HCT116 (cell line): ENCODE data around the gene ANOS1. TPM values are rescaled to one million over a fixed set of nuclear protein-coding genes. Genes with fewer than 3 reads are reported as not detected.

Experiments used
- ATAC-seq: fragments of 200-7000 bp; cut with Tn5 transposase; 2 replicates; pipeline ENCODE4 v1.9.1; 2020; ENCODE audit warnings: mild to moderate bottlenecking, moderate library complexity
- Bru-seq: library from RNA; stranded (reverse); fragments of 400-500 nt; gene quantifications from one replicate; lab custom pipeline; 2021; lab: Mats Ljungman, UMichigan
- BruChase-seq, 2 experiments: library from RNA; stranded (reverse); fragments of 400-500 nt; gene quantifications; one replicate each; lab custom pipeline; 2021; lab: Mats Ljungman, UMichigan
- BruUV-seq: library from RNA; stranded (reverse); fragments of 400-500 nt; replicated peaks from 2 replicates; lab custom pipeline; 2021; lab: Mats Ljungman, UMichigan
- CTCF ChIA-PET: fragments of 300-600 bp; sonication (Branson Sonifier 250); formaldehyde crosslinking; loops from one replicate; lab custom pipeline; 2021; ENCODE audit warnings: antibody characterized with exemption; lab: Charles Lee
- POLR2A ChIA-PET: fragments of 300-600, 350-600 bp; sonication (Branson Sonifier 250); formaldehyde crosslinking; loops from one replicate; lab custom pipeline; 2021; ENCODE audit warnings: antibody characterized with exemption; lab: Charles Lee
- RAD21 ChIA-PET, 2 experiments: fragments of 300-600 bp; sonication (Branson Sonifier 250); formaldehyde crosslinking; loops; one replicate each; lab custom pipeline; 2023; ENCODE audit warnings: low total read pairs in 2 of 2; ENCODE audit not compliant: uncharacterized antibody in 2 of 2, unreplicated experiment in 2 of 2, low non-redundant PET in 1 of 2; lab: Charles Lee
- DNase-seq: peaks from one replicate; pipeline ENCODE4 v3.0.0-alpha.2; 2010; ENCODE audit warnings: low read depth, low spot score
- H2AFZ ChIP-seq: fragments of 200-600 bp; shearing (Covaris generic), sonication (generic); 2 replicates; pipeline ENCODE4 v1.6.1; 2017; ENCODE audit warnings: low read depth, mixed run types, mixed read lengths, antibody characterized with exemption, low read length; ENCODE audit not compliant: poor library complexity, severe bottlenecking
- H3K27ac ChIP-seq: 2 replicates; pipeline ENCODE4 v1.5.1; 2012; ENCODE audit warnings: low read depth, low read length
- H3K27me3 ChIP-seq: fragments of 200-600 bp; sonication (generic); 2 replicates; pipeline ENCODE4 v1.6.1; 2016; ENCODE audit warnings: mixed run types, low read length, mixed read lengths; ENCODE audit not compliant: insufficient read depth
- H3K36me3 ChIP-seq, 2 experiments: fragments of 200-500 bp in 1 of 2; fragments of 200-600 bp in 1 of 2; sonication (Bioruptor generic) in 1 of 2; sonication (generic) in 1 of 2; 2 replicates each; pipeline versions ENCODE4 v1.5.1 to v1.6.1; 2014 to 2016; ENCODE audit warnings: low read length in 2 of 2, inconsistent platforms in 1 of 2, mixed read lengths in 1 of 2, mixed run types in 1 of 2; ENCODE audit not compliant: insufficient read depth in 2 of 2, control insufficient read depth in 1 of 2
- H3K4me1 ChIP-seq, 2 experiments: fragments of 200-600 bp in 1 of 2; sonication (generic) in 1 of 2; 2 replicates each; pipeline versions ENCODE4 v1.5.1 to v1.6.1; 2012 to 2017; ENCODE audit warnings: low read length in 2 of 2, inconsistent platforms in 1 of 2, mild to moderate bottlenecking in 1 of 2, mixed read lengths in 1 of 2, mixed run types in 1 of 2, moderate library complexity in 1 of 2; ENCODE audit not compliant: insufficient read depth in 2 of 2, control insufficient read depth in 1 of 2
- H3K4me2 ChIP-seq: fragments of 200-600 bp; sonication (generic); 2 replicates; pipeline ENCODE4 v1.6.1; 2017; ENCODE audit warnings: mixed run types, low read length, mixed read lengths
- H3K4me3 ChIP-seq, 2 experiments: fragments of 200-600 bp in 1 of 2; sonication (generic) in 1 of 2; replicated peaks in 1 of 2; 2 replicates each; pipeline ENCODE4 v1.5.1; 2011 to 2016; ENCODE audit warnings: low read length in 2 of 2, control low read depth in 1 of 2, low read depth in 1 of 2, mild to moderate bottlenecking in 1 of 2, mixed read lengths in 1 of 2, mixed run types in 1 of 2
- H3K79me2 ChIP-seq: fragments of 200-600 bp; sonication (generic); 2 replicates; pipeline ENCODE4 v1.6.1; 2017; ENCODE audit warnings: mild to moderate bottlenecking, mixed run types, low read length, moderate library complexity, mixed read lengths; ENCODE audit not compliant: insufficient read depth
- H3K9ac ChIP-seq: fragments of 200-600 bp; sonication (generic); 2 replicates; pipeline ENCODE4 v1.6.1; 2016; ENCODE audit warnings: low read length, mixed read lengths
- H3K9me2 ChIP-seq: fragments of 200-600 bp; sonication (generic), shearing (Covaris generic); 2 replicates; pipeline ENCODE4 v1.6.1; 2017; ENCODE audit warnings: mixed run types, mild to moderate bottlenecking, moderate library complexity; ENCODE audit not compliant: insufficient read depth
- H3K9me3 ChIP-seq, 2 experiments: fragments of 200-500 bp in 1 of 2; fragments of 200-600 bp in 1 of 2; sonication (Bioruptor generic) in 1 of 2; sonication (generic) in 1 of 2; 2 replicates each; pipeline ENCODE4 v1.6.1; 2014 to 2017; ENCODE audit warnings: low read length in 2 of 2, mixed read lengths in 2 of 2, inconsistent platforms in 1 of 2, low read depth in 1 of 2, mild to moderate bottlenecking in 1 of 2, mixed run types in 1 of 2, moderate library complexity in 1 of 2; ENCODE audit not compliant: control insufficient read depth in 1 of 2, insufficient read depth in 1 of 2
- H4K20me1 ChIP-seq: fragments of 200-600 bp; sonication (generic), shearing (Covaris generic); 2 replicates; pipeline ENCODE4 v1.6.1; 2017; ENCODE audit warnings: mixed run types, mild to moderate bottlenecking, moderate library complexity; ENCODE audit not compliant: insufficient read depth
- EGR1 ChIP-seq: IDR thresholded peaks from 2 replicates; pipeline ENCODE4 v1.6.1; 2012; ENCODE audit warnings: low read depth
- ELF1 ChIP-seq: IDR thresholded peaks from 2 replicates; pipeline ENCODE4 v1.6.1; 2012; ENCODE audit warnings: low read depth, borderline replicate concordance
- EZH2 ChIP-seq: fragments of 200-600 bp; sonication (generic); IDR thresholded peaks from 2 replicates; pipeline ENCODE4 v1.6.1; 2017; ENCODE audit warnings: antibody characterized with exemption, mixed run types
- EZH2phosphoT487 ChIP-seq: fragments of 200-600 bp; IDR thresholded peaks from 2 replicates; pipeline ENCODE4 v1.6.1; 2018; ENCODE audit warnings: antibody characterized with exemption, borderline replicate concordance
- FOSL1 ChIP-seq: IDR thresholded peaks from 2 replicates; pipeline ENCODE4 v1.6.1; 2012; ENCODE audit warnings: low read depth
- JUND ChIP-seq: IDR thresholded peaks from 2 replicates; pipeline ENCODE4 v1.6.1; 2012
- POLR2A ChIP-seq: IDR thresholded peaks from 2 replicates; pipeline ENCODE4 v1.7.0; 2011; ENCODE audit warnings: borderline replicate concordance; ENCODE audit not compliant: insufficient read depth, insufficient read length; ENCODE audit errors: extremely low read depth
- POLR2AphosphoS5 ChIP-seq: IDR thresholded peaks from 2 replicates; pipeline ENCODE4 v1.6.1; 2011; ENCODE audit warnings: mild to moderate bottlenecking, low read depth, low read length, moderate library complexity
- RAD21 ChIP-seq: IDR thresholded peaks from 2 replicates; pipeline ENCODE4 v1.6.1; 2012; ENCODE audit warnings: low read depth, mild to moderate bottlenecking
- SRF ChIP-seq: IDR thresholded peaks from 2 replicates; pipeline ENCODE4 v1.6.1; 2012; ENCODE audit warnings: low read depth
- TCF7L2 ChIP-seq: IDR thresholded peaks from 2 replicates; pipeline ENCODE4 v1.7.0; 2011; ENCODE audit warnings: borderline replicate concordance, inconsistent platforms; ENCODE audit not compliant: insufficient read depth, insufficient read length; ENCODE audit errors: extremely low read depth
- YY1 ChIP-seq: IDR thresholded peaks from 2 replicates; pipeline ENCODE4 v1.6.1; 2011; ENCODE audit warnings: low read length, low read depth, moderate library complexity, mild to moderate bottlenecking; ENCODE audit not compliant: insufficient replicate concordance; ENCODE audit errors: extremely low read depth
- intact Hi-C: fragments of 100-400 bp; cut with micrococcal nuclease; formaldehyde crosslinking; loops from 2 replicates; pipeline ENCODE4 v1.10.0; 2022
- long read RNA-seq: library from polyadenylated mRNA; unstranded; transcript quantifications from one replicate; pipeline ENCODE4 v2.0.0, GENCODE V29; 2021; ENCODE audit not compliant: unreplicated experiment
- polyA plus RNA-seq: library from polyadenylated mRNA; unstranded; fragments of >200 nt; gene quantifications from 2 replicates; pipeline ENCODE4 v1.2.1, GENCODE V29; 2012; ENCODE audit warnings: missing spikeins
- total RNA-seq: library from RNA; stranded (reverse); gene quantifications from one replicate; pipeline ENCODE4 v1.2.1, GENCODE V29; 2021; ENCODE audit not compliant: unreplicated experiment
- TF ChIP-seq, protein P1 (sequence below): IDR thresholded peaks from 2 replicates; pipeline ENCODE4 v1.6.1; 2011; ENCODE audit warnings: mild to moderate bottlenecking, low read length, moderate library complexity; ENCODE audit not compliant: insufficient replicate concordance; ENCODE audit errors: extremely low read depth
- TF ChIP-seq, protein P2 (sequence below), 3 experiments: fragments of 200-600 bp in 1 of 3; sonication (generic) in 1 of 3; IDR thresholded peaks in 2 of 3; conservative IDR thresholded peaks in 1 of 3; 2 replicates each; pipeline ENCODE4 v1.5.1; 2012 to 2017; ENCODE audit warnings: low read depth in 2 of 3, low read length in 2 of 3, antibody characterized with exemption in 1 of 3, borderline replicate concordance in 1 of 3, control low read depth in 1 of 3, mild to moderate bottlenecking in 1 of 3, mixed read lengths in 1 of 3, mixed run types in 1 of 3, moderate library complexity in 1 of 3; ENCODE audit not compliant: insufficient read depth in 1 of 3
- TF ChIP-seq, protein P3 (sequence below): IDR thresholded peaks from 2 replicates; pipeline ENCODE4 v1.6.1; 2012; ENCODE audit warnings: low read depth

Gene ANOS1, protein sequence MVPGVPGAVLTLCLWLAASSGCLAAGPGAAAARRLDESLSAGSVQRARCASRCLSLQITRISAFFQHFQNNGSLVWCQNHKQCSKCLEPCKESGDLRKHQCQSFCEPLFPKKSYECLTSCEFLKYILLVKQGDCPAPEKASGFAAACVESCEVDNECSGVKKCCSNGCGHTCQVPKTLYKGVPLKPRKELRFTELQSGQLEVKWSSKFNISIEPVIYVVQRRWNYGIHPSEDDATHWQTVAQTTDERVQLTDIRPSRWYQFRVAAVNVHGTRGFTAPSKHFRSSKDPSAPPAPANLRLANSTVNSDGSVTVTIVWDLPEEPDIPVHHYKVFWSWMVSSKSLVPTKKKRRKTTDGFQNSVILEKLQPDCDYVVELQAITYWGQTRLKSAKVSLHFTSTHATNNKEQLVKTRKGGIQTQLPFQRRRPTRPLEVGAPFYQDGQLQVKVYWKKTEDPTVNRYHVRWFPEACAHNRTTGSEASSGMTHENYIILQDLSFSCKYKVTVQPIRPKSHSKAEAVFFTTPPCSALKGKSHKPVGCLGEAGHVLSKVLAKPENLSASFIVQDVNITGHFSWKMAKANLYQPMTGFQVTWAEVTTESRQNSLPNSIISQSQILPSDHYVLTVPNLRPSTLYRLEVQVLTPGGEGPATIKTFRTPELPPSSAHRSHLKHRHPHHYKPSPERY
- 0.12 TPM for total RNA-seq
- not detected in 2 replicates for polyA plus RNA-seq
- not detected for Bru-seq, nascent RNA
- BruChase-seq, experiment 1, labeled RNA remaining after a 6-hour chase, result not detected
- BruChase-seq, experiment 2, labeled RNA remaining after a 2-hour chase, result not detected
- long read RNA-seq, result 0 reads

DNA sequence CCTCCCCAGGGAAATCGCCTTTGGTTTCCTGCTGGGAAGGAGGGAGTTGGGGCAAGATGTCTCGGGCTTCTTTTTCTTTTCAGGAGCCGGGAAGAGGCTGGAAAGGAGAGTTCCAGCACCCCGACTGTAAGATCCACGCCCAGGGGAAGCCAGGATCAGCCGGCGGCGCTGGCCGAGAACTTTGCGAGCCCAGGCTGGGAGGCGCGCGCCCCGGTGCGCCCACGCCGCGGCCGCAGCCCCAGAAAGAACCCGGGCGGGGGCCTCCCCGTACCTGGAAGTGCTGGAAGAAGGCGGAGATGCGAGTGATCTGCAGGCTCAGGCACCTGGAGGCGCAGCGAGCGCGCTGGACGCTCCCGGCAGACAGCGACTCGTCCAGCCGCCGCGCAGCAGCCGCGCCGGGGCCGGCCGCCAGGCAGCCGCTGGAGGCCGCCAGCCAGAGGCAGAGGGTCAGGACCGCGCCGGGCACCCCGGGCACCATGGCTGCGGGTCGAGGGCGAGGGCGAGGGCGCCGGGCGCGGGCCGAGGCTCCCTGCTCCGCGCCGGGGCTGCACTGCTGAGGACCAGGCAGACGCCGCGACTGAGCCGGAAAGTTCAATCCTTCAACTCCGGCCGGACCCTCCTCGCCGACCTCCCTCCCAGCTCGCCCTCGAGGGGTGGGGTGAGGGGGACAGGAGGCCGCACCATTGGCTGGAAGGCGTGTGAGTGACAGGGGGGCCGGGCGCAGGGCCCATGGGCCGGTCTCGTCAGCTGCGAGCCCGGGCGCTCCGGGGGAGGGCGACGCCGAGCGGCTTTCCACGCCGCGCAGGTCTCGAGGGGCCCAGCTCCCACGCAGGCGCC, at the start of gene ANOS1:
Gene ANOS1 (minus strand): TSS at position 579 of the 837 bp plus-strand sequence. CDS start 101 bp downstream, at position 478.
- Histone ChIP-seq H4K20me1 (no peaks in the 10 kb centered on the region), H3K4me3 (no peak within 1 kb of the TSS), H3K4me2 (no peak within 1 kb of the TSS), H3K9me3 (no peaks in the 10 kb centered on the region), H3K36me3 (no peaks in the 10 kb centered on the region), H3K27ac (no peak within 1 kb of the TSS), H3K9me2 (no peaks in the 10 kb centered on the region), H3K9ac (no peak within 1 kb of the TSS), H3K4me1 (no peaks in the 10 kb centered on the region), H2AFZ (no peak within 1 kb of the TSS), H3K27me3 (no peaks in the 10 kb centered on the region), H3K79me2 (no peaks in the 10 kb centered on the region)
- ATAC-seq (no peak), DNase-seq (no peak)
- POLR2A ChIA-PET, result no interaction called here
- CTCF ChIA-PET, result no interaction called here
- BruUV-seq, result no TSS peak
- RAD21 ChIA-PET, result no interaction called here
- intact Hi-C loops, result no loop called here
- TF ChIP-seq EZH2, result no peak
- no peak for TF ChIP-seq POLR2A
- no peak for TF ChIP-seq JUND
- no peak for TF ChIP-seq ELF1
- no peak for TF ChIP-seq FOSL1
- no peak for TF ChIP-seq TCF7L2
- no peak for TF ChIP-seq SRF
- TF ChIP-seq POLR2AphosphoS5, result no peak
- TF ChIP-seq, protein P1, sequence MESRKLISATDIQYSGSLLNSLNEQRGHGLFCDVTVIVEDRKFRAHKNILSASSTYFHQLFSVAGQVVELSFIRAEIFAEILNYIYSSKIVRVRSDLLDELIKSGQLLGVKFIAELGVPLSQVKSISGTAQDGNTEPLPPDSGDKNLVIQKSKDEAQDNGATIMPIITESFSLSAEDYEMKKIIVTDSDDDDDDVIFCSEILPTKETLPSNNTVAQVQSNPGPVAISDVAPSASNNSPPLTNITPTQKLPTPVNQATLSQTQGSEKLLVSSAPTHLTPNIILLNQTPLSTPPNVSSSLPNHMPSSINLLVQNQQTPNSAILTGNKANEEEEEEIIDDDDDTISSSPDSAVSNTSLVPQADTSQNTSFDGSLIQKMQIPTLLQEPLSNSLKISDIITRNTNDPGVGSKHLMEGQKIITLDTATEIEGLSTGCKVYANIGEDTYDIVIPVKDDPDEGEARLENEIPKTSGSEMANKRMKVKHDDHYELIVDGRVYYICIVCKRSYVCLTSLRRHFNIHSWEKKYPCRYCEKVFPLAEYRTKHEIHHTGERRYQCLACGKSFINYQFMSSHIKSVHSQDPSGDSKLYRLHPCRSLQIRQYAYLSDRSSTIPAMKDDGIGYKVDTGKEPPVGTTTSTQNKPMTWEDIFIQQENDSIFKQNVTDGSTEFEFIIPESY, result no peak
- TF ChIP-seq, protein P2, sequence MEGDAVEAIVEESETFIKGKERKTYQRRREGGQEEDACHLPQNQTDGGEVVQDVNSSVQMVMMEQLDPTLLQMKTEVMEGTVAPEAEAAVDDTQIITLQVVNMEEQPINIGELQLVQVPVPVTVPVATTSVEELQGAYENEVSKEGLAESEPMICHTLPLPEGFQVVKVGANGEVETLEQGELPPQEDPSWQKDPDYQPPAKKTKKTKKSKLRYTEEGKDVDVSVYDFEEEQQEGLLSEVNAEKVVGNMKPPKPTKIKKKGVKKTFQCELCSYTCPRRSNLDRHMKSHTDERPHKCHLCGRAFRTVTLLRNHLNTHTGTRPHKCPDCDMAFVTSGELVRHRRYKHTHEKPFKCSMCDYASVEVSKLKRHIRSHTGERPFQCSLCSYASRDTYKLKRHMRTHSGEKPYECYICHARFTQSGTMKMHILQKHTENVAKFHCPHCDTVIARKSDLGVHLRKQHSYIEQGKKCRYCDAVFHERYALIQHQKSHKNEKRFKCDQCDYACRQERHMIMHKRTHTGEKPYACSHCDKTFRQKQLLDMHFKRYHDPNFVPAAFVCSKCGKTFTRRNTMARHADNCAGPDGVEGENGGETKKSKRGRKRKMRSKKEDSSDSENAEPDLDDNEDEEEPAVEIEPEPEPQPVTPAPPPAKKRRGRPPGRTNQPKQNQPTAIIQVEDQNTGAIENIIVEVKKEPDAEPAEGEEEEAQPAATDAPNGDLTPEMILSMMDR (IDR thresholded peaks at IDR 0.05 in 2 of 3, conservative IDR thresholded peaks at IDR 0.05 in 1 of 3; ENCODE audit: borderline replicate concordance in 1 of 3, insufficient read depth in 1 of 3, low read depth in 2 of 3, low read length in 2 of 3), result no peak
- TF ChIP-seq YY1, result no peak
- no peak for TF ChIP-seq EGR1
- TF ChIP-seq, protein P3, sequence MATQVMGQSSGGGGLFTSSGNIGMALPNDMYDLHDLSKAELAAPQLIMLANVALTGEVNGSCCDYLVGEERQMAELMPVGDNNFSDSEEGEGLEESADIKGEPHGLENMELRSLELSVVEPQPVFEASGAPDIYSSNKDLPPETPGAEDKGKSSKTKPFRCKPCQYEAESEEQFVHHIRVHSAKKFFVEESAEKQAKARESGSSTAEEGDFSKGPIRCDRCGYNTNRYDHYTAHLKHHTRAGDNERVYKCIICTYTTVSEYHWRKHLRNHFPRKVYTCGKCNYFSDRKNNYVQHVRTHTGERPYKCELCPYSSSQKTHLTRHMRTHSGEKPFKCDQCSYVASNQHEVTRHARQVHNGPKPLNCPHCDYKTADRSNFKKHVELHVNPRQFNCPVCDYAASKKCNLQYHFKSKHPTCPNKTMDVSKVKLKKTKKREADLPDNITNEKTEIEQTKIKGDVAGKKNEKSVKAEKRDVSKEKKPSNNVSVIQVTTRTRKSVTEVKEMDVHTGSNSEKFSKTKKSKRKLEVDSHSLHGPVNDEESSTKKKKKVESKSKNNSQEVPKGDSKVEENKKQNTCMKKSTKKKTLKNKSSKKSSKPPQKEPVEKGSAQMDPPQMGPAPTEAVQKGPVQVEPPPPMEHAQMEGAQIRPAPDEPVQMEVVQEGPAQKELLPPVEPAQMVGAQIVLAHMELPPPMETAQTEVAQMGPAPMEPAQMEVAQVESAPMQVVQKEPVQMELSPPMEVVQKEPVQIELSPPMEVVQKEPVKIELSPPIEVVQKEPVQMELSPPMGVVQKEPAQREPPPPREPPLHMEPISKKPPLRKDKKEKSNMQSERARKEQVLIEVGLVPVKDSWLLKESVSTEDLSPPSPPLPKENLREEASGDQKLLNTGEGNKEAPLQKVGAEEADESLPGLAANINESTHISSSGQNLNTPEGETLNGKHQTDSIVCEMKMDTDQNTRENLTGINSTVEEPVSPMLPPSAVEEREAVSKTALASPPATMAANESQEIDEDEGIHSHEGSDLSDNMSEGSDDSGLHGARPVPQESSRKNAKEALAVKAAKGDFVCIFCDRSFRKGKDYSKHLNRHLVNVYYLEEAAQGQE, result no peak
- no peak for TF ChIP-seq RAD21
- TF ChIP-seq EZH2phosphoT487, result no peak
